Glutamatergic neuron (in vitro differentiated cells): ENCODE measurements around the gene FBLIM1. TPM values are rescaled to one million over a fixed set of nuclear protein-coding genes. Genes with fewer than 3 reads are reported as not detected.

Experiments used
- DNase-seq: peaks from one replicate; pipeline ENCODE4 v3.0.0; 2022
- H3K27ac Mint-ChIP-seq: one replicate; pipeline ENCODE4 v1.8.0; 2020; ENCODE audit warnings: mild to moderate bottlenecking, mixed read lengths, inconsistent platforms; ENCODE audit not compliant: unreplicated experiment
- H3K27me3 Mint-ChIP-seq: one replicate; pipeline ENCODE4 v1.8.0; 2020; ENCODE audit warnings: mild to moderate bottlenecking, moderate library complexity, mixed read lengths, inconsistent platforms; ENCODE audit not compliant: unreplicated experiment
- H3K36me3 Mint-ChIP-seq: one replicate; pipeline ENCODE4 v1.8.0; 2020; ENCODE audit warnings: mild to moderate bottlenecking, mixed read lengths, inconsistent platforms; ENCODE audit not compliant: unreplicated experiment
- H3K4me1 Mint-ChIP-seq: one replicate; pipeline ENCODE4 v1.8.0; 2020; ENCODE audit warnings: mild to moderate bottlenecking, low read depth, mixed read lengths, inconsistent platforms; ENCODE audit not compliant: unreplicated experiment
- H3K4me3 Mint-ChIP-seq: one replicate; pipeline ENCODE4 v1.8.0; 2020; ENCODE audit warnings: mild to moderate bottlenecking, mixed read lengths, inconsistent platforms; ENCODE audit not compliant: unreplicated experiment
- H3K9me3 Mint-ChIP-seq: one replicate; pipeline ENCODE4 v1.8.0; 2020; ENCODE audit warnings: mild to moderate bottlenecking, moderate library complexity, mixed read lengths, inconsistent platforms; ENCODE audit not compliant: unreplicated experiment
- CTCF ChIP-seq: fragments of 200-600 bp; sonication (generic); IDR thresholded peaks from one replicate; pipeline ENCODE4 v1.5.0; 2021; ENCODE audit not compliant: partially characterized antibody, unreplicated experiment
- total RNA-seq: library from RNA; stranded (reverse); fragmentation: NEBNext Ultra II Directional; extraction: Animal tissue kit (Norgen Biotek cat#: 25700); gene quantifications from one replicate; pipeline ENCODE4 v1.2.1, GENCODE V29; 2021; ENCODE audit not compliant: unreplicated experiment

The FBLIM1 gene
- total RNA-seq, 1 donor from 2014 or later = 29.9 TPM

- Mint-ChIP-seq H3K9me3 (peaks cover 11% of the 10 kb centered on the region), H3K27ac (peak overlapping the region; percentile 100)
Measured at GRCh38 chr1:15835205-15835740, 76.7 kb downstream of the FBLIM1 start.

GRCh38 chr1:15835741-15836510 is 77.3 kb downstream of the FBLIM1 start:
- peaks cover 11% of the 10 kb centered on the region for H3K27me3 Mint-ChIP-seq
- TF ChIP-seq CTCF = no peak

More at GRCh38 chr1:15835205-15835740, 76.7 kb downstream of the FBLIM1 start:
- Mint-ChIP-seq H3K4me1 (peaks cover 4% of the 10 kb centered on the region), H3K36me3 (no peaks in the 10 kb centered on the region), H3K4me3 (peak overlapping the region; percentile 91), H3K27me3 (peaks cover 11% of the 10 kb centered on the region)
- DNase-seq = no peak
- TF ChIP-seq CTCF = no peak

More at GRCh38 chr1:15835741-15836510, 77.3 kb downstream of the FBLIM1 start:
- peaks cover 11% of the 10 kb centered on the region for H3K9me3 Mint-ChIP-seq
- H3K4me3 Mint-ChIP-seq = peak overlapping the region; percentile 91
- no peaks in the 10 kb centered on the region for H3K36me3 Mint-ChIP-seq
- DNase-seq = peak; percentile 96
- H3K27ac Mint-ChIP-seq = peak overlapping the region; percentile 100
- peaks cover 4% of the 10 kb centered on the region for H3K4me1 Mint-ChIP-seq

Other genes with a start within 250 kb of the FBLIM1 start
- gene CASP9, start 234.6 kb upstream of the FBLIM1 start, total RNA-seq = 12.8 TPM
- gene DNAJC16, start 231.9 kb upstream of the FBLIM1 start, total RNA-seq = 32.5 TPM
- 0.22 TPM for gene AGMAT, start 173.7 kb upstream of the FBLIM1 start, total RNA-seq
- 29.6 TPM for gene DDI2, start 141.3 kb upstream of the FBLIM1 start, total RNA-seq
- 66.9 TPM for gene PLEKHM2, start 74.5 kb upstream of the FBLIM1 start, total RNA-seq
- gene SLC25A34, start 22.5 kb upstream of the FBLIM1 start, total RNA-seq = 4.1 TPM
- not detected for gene TMEM82, start 16.3 kb upstream of the FBLIM1 start, total RNA-seq
- gene UQCRHL, start 48.9 kb downstream of the FBLIM1 start, total RNA-seq = 2.0 TPM
- gene SPEN, start 88.9 kb downstream of the FBLIM1 start, total RNA-seq = 52.4 TPM
- 86.9 TPM for gene ZBTB17, start 217.3 kb downstream of the FBLIM1 start, total RNA-seq
- not detected for gene SRARP, start 245.4 kb downstream of the FBLIM1 start, total RNA-seq